Left renal pelvis (tissue), 4 donors: Measurements from ENCODE around the gene SMKR1. TPM values are rescaled to one million over a fixed set of nuclear protein-coding genes. Genes with fewer than 3 reads are reported as not detected.
"Not testable (repeated sequence)": the region's sequence is repeated elsewhere in the genome, so short reads cannot be mapped to it uniquely, and the experiment has no call there.

Source experiments
- DNase-seq, 4 donors: peaks; one replicate each; pipeline ENCODE4 v3.0.0-alpha.2; 2013; ENCODE audit warnings: low read depth in 4 of 4, low spot score in 3 of 4
- polyA plus RNA-seq, 4 donors: library from polyadenylated mRNA; unstranded; fragments of 120-200 nt; gene quantifications; one replicate each; pipeline ENCODE4 v1.2.1, GENCODE V29; 2013; ENCODE audit not compliant: insufficient read length in 4 of 4

SMKR1 gene
- 1 to 10 TPM in 3 of 4 donors, under 1 TPM in 1; 0.86 to 4.4 (median 3.5) TPM for polyA plus RNA-seq

DNA sequence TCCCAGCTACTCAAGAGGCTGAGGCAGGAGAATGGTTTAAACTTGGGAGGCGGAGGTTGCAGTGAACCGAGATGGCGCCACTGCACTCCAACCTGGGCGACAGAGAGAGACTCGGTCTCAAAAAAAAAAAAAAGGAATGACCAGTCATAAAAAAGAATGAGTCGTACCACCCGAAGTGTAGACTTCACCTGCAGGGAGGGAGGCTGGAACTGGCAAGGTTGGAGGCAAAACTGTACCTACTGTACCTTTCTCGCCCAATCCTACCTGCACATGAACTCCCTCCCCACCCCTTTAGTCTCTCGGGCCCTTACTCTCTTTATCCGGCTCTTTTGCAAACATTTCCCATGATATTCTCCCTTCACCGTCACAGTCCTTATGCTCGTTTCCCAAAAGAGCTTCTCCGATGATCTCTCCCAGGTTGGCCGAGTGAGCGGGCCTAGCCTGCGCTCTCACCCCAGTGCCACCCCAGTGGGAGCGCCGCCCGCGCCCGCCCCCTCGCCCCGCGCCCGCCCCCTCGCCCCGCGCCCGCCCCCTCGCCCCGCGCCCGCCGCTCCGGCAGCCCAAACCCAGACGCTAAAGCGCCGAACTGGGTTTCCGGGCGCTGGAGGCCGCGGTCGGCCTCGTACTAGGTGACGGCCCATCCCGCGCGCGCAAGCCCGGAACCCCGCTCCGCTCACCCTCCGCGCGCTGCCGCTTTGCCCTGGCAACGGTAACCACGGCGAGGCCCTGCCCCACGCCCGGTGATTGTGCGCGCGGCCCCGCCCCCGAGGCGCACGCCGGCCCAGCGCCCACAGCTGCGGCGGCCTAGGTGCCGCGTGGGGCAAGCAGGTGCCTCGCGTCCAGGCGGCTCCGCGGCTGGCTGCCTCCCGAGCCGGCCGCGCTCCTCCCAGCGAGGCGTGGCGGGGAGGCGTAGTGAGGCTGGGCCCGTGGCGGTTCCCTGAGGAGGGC is at the start of gene SMKR1:
Gene SMKR1, plus strand, starts transcription at position 772 of the 948 bp plus-strand sequence. CDS start 294 bp downstream, outside the sequence.
- DNase-seq = peak; percentile 25 to 36 (median 34)

DNA sequence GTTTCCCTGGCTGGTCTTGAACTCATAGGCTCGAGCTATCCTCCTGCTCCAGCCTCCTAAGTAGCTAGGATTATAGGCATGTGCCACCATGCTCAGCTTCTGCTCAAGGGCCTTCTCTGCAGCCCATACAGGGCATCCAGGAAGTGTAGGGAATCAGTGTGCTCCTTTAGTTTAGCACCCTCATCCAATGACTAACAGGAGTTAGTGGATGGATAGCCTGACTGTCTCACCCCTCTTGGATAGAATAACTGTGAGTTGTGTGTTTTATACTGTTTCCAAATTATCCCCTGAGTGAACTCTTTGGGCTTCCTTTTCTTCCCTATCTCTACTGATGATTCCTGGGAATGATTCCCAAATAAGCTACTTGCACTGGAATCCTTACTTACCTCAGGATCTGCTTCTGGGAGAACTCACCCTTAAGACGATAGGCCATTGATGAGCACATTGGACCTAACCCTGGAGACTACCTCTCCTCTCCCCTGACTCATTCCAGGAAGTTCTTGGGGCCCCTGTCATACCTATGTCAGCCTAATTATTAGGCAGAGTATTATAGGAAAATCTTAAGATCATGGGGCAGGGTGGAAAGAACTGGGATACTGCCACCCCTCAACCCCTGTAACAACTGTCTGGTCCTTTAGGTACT is 49.6 kb upstream of the SMKR1 start:
- no peak for DNase-seq

DNA sequence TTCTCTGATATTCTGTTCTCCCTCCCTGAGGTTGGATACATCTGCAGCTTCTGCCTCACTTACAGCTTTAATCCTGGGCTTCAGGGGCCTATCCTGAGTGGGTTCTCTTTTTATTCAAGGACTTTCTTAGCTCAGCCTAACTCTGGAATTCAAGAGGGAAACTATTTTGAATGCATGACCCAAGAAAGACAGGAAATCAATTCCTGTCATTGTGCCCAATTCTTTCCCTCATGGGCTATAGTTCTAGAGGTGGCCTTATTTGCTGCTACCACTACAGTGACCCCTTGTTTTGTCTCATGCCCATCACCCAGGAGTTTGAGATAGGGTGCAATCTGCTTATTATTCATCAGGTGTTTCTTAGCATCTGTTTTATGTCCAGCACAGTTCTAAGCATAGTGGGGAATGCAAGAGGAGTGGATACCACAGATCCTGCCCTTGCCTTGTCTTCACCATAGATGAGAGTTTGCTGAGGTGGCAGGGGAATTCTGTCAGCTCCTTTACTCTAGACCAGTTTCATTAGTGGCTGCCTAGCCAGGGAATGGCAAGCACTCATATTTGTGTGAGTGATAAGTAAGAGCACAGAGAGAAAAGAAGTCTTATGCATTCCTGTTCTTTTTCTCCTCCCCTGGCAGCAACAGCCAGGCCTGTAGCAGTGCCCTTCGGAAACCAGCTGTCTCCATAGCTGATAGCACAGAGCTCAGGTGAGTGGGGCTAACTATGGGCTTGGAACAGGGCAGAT is 48.7 kb upstream of the SMKR1 start:
- no peak for DNase-seq

DNA sequence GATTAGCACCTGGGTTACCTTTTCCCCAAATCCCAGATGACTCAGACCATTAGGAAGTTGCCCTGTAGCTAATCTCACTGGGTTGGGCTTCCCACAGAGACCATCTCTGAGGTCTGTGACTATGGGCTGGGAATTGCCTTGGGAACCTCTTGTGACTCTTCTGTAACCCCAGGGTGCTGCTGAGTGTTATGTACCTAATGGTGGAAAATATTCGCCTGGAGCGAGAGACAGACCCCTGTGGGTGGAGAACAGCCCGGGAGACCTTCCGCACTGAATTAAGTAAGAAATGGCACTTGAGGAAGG is 48.1 kb upstream of the SMKR1 start:
- DNase-seq = no peak

DNA sequence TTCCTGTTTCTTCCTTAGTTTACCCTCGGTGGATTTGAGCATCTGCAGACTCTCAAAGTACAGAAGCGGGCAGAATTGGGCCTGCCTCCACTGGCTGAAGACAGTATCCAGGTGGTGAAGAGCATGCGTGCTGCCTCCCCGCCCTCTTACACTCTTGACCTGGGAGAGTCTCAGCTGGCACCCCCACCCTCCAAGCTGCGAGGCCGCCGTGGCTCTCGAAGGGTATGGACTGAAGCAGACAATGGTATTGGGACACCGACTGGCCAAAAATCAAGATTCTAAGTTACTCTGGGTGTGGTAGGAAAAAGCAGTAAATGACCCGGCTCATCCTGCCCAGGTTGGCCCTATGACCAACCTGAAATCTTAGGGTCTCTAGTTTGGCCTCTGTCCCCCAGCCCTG is 45.9 kb upstream of the SMKR1 start:
- DNase-seq = no peak

DNA sequence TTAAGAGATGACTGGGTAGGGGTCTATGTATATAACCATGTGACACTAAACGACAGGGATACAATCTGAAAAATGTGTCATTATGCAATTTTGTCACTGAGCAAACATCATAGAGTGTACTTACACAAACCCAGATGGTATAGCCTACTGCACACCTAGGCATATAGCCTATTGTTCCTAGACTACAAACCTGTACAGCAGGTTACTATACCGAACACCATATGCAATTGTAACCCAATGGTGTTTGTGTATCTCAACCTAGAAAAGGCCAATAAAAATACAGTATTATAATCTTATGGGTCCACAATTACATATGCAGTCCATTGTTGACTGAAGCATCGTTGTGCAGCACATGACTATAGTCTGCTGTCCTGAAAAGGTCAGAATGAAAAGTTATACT is 45.2 kb upstream of the SMKR1 start:
- no peak for DNase-seq

DNA sequence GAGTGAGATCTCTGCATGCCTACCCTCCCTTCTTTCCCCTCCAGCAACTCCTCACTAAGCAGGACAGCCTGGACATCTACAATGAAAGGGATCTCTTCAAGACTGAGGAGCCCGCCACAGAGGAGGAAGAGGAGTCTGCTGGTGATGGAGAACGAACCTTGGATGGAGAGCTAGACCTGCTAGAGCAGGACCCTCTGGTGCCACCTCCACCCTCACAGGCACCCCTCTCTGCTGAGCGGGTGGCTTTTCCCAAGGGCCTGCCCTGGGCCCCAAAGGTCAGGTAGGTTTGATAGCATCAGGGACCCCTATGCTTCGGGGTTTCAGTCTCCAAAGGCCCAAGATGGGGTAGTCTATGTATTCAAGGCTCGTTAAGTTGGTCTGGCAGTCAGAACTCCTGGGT is 44.2 kb upstream of the SMKR1 start:
- DNase-seq = no peak

DNA sequence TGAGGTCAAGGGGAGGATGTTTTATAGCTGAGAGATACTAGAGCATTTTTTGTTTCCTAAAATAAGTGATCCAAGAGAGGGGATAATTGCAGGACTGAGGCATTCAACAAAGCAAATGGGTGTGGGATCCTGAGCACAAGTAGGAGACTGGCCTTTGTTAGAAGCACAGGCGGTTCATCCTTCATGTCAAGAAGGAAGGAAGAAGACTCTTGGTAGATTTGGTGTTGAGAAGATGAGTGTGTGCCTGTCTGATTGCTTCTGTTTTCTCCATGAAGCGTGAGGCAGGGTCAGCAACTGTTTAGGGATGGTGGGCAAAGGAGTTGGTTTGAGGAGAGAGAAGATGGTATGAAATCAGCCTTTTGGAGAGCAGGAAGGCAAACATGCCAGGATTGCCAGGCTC is 40.5 kb upstream of the SMKR1 start:
- DNase-seq = no peak

DNA sequence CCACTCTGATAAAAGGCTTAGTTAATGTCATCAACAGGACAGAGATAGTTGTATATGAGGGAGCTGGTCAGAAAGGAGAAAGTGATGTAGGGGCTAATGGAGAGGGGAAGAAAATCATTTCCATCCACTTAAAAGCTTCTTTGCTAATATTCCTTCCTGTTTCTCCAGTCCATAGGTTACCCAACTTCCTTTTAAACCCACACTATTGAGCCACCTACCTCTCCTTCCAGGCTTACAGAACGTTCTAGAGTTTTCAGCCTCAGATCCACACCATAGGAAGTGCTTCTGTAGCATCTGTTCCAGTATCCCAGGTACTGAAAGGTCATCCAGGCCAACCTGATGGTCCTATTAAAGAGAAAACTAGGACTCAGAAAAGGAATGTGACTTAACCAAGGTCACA is 39.9 kb upstream of the SMKR1 start:
- no peak for DNase-seq

DNA sequence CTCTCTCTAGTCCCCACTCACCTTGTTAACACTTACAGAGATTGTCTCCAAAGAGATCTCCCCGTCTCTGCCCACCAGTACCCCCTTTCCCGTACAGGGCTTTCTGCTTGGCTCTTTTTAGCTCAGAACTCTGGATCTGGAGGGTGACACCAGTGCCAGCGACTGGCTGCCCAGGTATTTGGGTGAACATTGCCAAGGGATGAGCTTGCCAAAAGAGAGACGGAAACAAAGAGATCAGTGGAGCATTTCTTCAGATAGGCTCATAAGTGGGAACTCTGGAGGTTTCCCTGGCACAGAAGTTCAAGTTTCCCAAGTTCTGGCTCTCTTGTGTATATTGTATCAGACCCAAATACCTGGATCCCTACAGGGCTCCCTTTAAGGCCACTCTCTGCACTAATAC is 38.1 kb upstream of the SMKR1 start:
- no peak for DNase-seq

DNA sequence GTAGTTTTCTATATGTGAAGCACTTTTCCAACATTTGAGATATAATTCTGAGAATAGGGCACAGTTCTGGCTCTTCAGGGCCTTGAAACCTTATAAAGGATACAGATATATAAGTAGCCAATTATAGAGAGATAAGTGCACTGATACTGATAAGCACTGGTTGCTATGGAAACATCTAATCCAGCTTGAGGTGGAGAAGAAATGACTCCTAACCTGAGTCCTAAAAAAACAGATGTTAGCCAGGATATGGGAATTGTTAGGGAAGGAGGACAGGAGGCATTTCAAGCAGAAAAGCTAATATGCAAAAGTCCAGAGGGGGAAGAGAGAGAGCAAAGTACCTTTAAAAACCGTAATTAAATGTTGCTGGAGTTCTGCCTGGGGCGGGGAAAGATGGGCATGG is 37.3 kb upstream of the SMKR1 start:
- DNase-seq = no peak

DNA sequence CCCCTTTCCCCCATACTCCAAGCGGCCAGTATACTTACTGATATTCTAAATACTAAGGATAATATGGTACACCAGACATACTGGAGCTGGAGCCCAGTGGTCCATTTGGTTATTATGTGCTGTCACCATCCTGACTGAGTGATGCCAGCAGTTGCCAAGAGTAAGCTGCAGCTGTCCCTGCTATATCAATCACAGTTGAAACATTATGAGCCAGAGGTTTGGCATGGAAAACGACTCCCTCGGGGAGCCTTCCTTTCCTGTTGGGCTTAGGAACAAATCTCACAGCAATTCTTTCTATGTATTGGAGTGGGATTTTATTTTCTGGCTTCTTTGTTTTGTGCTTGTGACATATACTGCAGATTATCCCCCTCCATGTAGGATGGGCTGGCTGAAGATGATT is 35.5 kb upstream of the SMKR1 start:
- no peak for DNase-seq

DNA sequence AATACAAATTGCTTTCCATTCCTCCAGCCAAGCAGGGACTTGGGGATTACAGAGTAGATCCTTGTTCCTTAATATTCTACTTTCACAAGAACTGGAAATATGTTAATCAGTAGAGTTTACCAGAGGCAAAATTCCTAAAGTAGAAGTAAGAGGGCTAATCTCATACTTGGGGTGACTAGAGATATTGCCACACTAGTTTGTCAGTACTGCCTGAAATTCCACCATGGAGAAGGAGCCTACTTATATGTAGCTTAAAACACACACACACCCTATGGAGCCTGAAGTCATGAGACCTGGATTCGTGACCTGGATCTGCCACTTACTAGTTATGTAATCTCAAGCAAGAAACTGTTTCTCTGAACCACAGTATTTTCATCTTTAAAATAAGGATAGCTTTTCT is 34.2 kb upstream of the SMKR1 start:
- DNase-seq = no peak

DNA sequence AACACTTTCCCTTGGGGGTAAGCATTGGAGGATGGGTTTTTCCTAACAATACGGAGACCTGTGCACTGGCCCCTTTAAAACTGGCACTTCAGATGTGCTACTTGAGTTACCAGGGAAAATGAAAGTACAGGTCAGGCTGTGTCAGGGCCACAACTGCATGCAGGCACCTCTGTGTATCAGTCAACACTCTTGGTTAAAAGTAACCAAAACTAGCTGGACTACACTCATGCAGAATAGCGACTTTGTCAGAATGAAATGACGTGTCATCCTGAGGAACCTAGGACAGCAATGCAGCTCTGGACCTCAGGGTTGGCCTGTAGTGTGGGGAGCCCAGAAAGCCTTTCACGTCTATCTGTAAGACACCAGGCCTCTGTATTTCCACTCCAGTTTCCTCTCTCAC is 33.8 kb upstream of the SMKR1 start:
- DNase-seq = no peak

DNA sequence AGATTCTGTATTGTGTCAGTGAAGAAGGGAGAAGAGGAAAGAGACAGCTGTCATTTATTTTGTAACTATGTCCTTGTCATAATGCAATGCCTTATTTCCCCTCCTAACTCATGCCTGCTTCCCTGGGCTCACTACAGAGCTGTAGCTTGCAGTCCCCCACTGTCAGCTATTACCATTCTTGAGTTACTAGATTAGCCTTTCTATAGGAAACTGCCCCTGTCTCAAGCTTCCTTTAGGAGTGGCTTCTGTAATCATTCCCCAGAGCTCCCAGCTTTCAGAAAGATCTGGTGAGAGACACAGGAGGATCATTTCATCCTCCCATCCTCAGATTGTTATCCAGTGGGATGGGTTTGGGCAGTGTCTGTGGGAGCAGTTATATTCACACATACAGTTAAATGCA is 32.4 kb upstream of the SMKR1 start:
- DNase-seq = no peak

DNA sequence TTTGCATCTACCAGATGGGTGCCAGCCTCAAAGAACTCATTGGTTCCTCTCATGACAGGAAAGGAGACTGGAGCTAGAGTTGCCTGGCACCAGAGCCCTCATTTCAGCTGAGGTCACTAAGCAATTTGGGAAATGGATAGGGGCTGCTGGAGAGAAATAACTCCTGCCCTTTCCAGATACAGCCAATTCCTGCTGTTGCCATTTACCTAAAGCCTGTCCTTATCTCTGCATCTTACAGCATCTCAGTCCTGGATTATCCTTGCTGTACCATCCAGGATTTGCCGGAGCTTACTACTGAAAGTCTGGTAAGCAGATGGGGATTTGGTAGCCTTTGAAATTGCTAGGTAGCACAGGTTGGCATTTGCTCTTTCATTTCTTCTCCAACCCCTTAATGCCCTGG is 31.9 kb upstream of the SMKR1 start:
- DNase-seq = no peak

DNA sequence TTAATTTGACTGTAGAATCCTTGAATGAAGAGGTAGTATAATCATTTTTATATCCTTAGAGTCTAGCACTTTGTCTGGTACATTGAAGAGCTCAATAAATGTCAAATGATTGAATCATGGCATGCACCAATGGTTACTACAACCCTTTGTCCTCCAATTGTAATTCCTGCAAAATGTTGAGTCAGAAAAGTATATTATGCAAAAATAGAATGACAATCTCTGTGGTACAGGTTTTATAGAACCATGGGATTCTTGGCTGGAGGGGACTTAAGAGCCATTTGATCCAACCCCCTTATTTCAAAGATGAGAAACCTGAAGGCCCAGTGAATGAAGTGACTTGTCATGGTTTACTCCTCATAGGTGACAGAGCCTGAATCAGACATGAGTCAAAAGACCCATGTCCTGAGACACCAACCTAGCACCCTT is 30.9 kb upstream of the SMKR1 start:
- no peak for DNase-seq

DNA sequence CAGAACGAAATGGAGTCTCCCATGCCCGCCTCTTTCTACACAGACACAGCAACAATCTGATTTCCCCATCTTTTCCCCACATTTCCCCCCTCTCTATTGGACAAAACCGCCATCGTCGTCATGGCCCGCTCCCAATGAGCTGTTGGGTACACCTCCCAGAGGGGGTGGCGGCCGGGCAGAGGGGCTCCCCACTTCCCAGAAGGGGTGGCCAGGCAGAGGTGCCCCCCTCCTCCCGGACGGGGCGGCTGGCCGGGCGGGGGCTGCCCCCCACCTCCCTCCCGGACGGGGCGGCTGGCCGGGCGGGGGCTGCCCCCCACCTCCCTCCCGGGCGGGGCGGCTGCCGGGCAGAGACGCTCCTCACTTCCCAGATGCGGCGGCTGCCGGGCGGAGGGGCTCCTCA is 26.4 kb upstream of the SMKR1 start:
- DNase-seq = not testable (repeated sequence)

DNA sequence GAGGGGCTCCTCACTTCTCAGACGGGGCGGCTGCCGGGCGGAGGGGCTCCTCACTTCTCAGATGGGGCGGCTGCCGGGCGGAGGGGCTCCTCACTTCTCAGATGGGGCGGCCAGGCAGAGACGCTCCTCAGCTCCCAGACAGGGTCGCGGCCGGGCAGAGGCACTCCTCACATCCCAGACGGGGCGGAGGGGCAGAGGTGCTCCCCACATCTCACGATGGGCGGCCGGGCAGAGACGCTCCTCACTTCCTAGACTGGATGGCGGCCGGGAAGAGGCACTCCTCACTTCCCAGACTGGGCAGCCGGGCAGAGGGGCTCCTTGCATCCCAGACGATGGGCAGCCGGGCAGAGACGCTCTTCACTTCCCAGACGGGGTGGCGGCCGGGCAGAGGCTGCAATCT is 25.9 kb upstream of the SMKR1 start:
- not testable (repeated sequence) for DNase-seq

DNA sequence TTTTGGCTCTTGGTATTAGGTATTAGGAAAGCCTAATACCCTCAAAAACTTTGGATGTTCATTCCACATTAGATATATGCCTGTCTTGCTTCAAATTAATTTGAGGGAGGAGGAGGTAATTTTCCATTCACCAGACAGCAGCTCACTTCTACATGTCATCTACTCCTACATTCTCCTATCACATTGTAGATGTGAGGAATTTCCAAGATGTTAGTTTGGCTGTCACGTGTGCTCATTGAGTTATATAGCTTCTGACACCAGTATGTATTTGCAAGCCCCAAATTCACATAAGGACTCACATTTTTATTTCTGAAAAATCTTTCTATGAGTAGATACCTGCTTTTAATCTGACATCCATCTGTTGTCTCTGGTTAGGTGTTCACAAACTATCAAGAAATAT is 22.5 kb upstream of the SMKR1 start:
- DNase-seq = no peak

DNA sequence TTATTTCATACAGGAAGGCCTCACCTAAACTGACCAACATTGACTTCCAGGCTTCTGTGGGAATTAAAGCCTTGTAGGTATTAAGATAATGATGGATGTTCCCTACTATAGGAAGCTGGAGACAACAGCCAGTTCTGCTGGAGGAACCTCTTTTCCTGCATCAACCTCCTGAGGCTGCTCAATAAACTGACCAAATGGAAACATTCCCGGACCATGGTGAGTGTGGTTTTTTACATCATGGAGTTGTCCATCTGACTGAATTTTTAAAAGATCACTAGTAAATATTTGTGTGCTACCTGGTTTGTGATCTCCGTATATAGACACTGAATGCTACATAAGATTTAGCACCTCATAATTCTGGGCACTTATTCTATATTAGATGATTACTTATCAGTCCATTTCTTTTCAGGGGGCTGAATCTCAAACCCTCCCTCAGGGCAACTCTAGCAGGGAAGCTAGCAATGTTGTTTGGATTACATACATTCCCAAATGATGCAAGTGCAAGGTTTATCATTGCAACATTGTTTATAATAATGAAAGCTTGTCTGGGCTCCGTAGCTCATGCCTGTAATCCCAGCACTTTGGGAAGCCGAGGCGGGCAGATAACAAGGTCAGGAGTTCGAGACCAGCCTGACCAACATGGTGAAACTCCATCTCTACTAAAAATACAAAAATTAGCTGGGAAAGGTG is 21.5 kb upstream of the SMKR1 start:
- no peak for DNase-seq
